Endothelial cell of umbilical vein (primary cell): ENCODE results near the gene TSC22D3. TPM values are rescaled to one million over a fixed set of nuclear protein-coding genes. Genes with fewer than 3 reads are reported as not detected.

Experiments used
- BruUV-seq: library from RNA; stranded (reverse); fragments of 400-500 nt; replicated peaks from 2 replicates; lab custom pipeline; 2021; lab: Mats Ljungman, UMichigan
- CTCF ChIA-PET: fragments of 300-600, 350-600 bp; sonication (Branson Sonifier 250); formaldehyde crosslinking; loops from one replicate; lab custom pipeline; 2021; ENCODE audit warnings: antibody characterized with exemption, inconsistent platforms; lab: Charles Lee
- POLR2A ChIA-PET: fragments of 300-600, 350-600 bp; sonication (Branson Sonifier 250); formaldehyde crosslinking; loops from one replicate; lab custom pipeline; 2021; ENCODE audit warnings: antibody characterized with exemption, inconsistent platforms; lab: Charles Lee
- DNase-seq: peaks from one replicate; pipeline ENCODE4 v3.0.0-alpha.2; 2011; ENCODE audit warnings: low read depth, low spot score
- FAIRE-seq: peaks from 2 replicates; lab custom pipeline; 2011; peaks lifted over from hg19 to GRCh38; lab: Jason Lieb, UNC
- H2AFZ ChIP-seq: 2 replicates; pipeline ENCODE4 v1.6.0; 2012; ENCODE audit warnings: low read depth, low read length, control low read depth, inconsistent platforms
- H3K27ac ChIP-seq: 2 replicates; pipeline ENCODE4 v1.5.1; 2011; ENCODE audit warnings: low read depth, mild to moderate bottlenecking, control low read depth, low read length, moderate library complexity; ENCODE audit not compliant: insufficient read depth
- H3K27me3 ChIP-seq, 2 experiments: 2 replicates each; pipeline versions ENCODE4 v1.6.0 to v1.6.1; 2011; ENCODE audit warnings: low read length in 2 of 2, mixed read lengths in 1 of 2; ENCODE audit not compliant: control insufficient read depth in 2 of 2, insufficient read depth in 2 of 2
- H3K36me3 ChIP-seq, 2 experiments: 2 replicates in 1 of 2; 3 replicates in 1 of 2; pipeline ENCODE4 v1.5.1; 2011; ENCODE audit warnings: low read length in 2 of 2, mild to moderate bottlenecking in 1 of 2, moderate library complexity in 1 of 2; ENCODE audit not compliant: control insufficient read depth in 2 of 2, insufficient read depth in 2 of 2; ENCODE audit errors: extremely low read depth in 1 of 2
- H3K4me1 ChIP-seq: 3 replicates; pipeline ENCODE4 v1.5.1; 2011; ENCODE audit warnings: mild to moderate bottlenecking, low read length; ENCODE audit not compliant: control insufficient read depth, insufficient read depth; ENCODE audit errors: extremely low read depth
- H3K4me2 ChIP-seq: 2 replicates; pipeline ENCODE4 v1.6.1; 2011; ENCODE audit warnings: low read length, control low read depth, mixed read lengths; ENCODE audit not compliant: insufficient read depth
- H3K4me3 ChIP-seq, 3 experiments: fragments of 200-600 bp in 1 of 3; sonication (generic), shearing (Covaris generic) in 1 of 3; replicated peaks in 1 of 3; 2 replicates each; pipeline ENCODE4 v1.5.1; 2011 to 2016; ENCODE audit warnings: control low read depth in 3 of 3, low read length in 3 of 3, mild to moderate bottlenecking in 2 of 3, inconsistent platforms in 1 of 3, low read depth in 1 of 3, moderate library complexity in 1 of 3; ENCODE audit not compliant: insufficient read depth in 1 of 3
- H3K79me2 ChIP-seq: 2 replicates; pipeline ENCODE4 v1.6.0; 2012; ENCODE audit warnings: low read length, inconsistent platforms; ENCODE audit not compliant: control insufficient read depth, insufficient read depth
- H3K9ac ChIP-seq: replicated peaks from 2 replicates; pipeline ENCODE3; 2011; ENCODE audit warnings: low read length, control low read depth; ENCODE audit not compliant: insufficient read depth; ENCODE audit errors: extremely low read depth
- H3K9me1 ChIP-seq: replicated peaks from 3 replicates; pipeline ENCODE4 v1.6.0; 2011; ENCODE audit warnings: mild to moderate bottlenecking, low read length; ENCODE audit not compliant: control insufficient read depth, insufficient read depth; ENCODE audit errors: extremely low read depth
- H3K9me3 ChIP-seq: replicated peaks from 2 replicates; pipeline ENCODE4 v1.5.1; 2012; ENCODE audit warnings: low read length, inconsistent platforms; ENCODE audit not compliant: control insufficient read depth, insufficient read depth
- H4K20me1 ChIP-seq: replicated peaks from 2 replicates; pipeline ENCODE3; 2011; ENCODE audit warnings: mild to moderate bottlenecking, low read length; ENCODE audit not compliant: control insufficient read depth, insufficient read depth; ENCODE audit errors: extremely low read depth
- CTCF ChIP-seq, 2 donors: IDR thresholded peaks; 1 replicate in 1 of 2; 2 replicates in 1 of 2; pipeline ENCODE4 v1.5.1; 2011; ENCODE audit warnings: low read length in 2 of 2, mild to moderate bottlenecking in 2 of 2, moderate library complexity in 2 of 2, control low read depth in 1 of 2, inconsistent platforms in 1 of 2, low read depth in 1 of 2; ENCODE audit not compliant: insufficient read depth in 1 of 2; ENCODE audit errors: extremely low read depth in 1 of 2
- EZH2 ChIP-seq: IDR thresholded peaks from 2 replicates; pipeline ENCODE4 v1.6.1; 2012; ENCODE audit warnings: borderline replicate concordance, low read depth, mild to moderate bottlenecking, moderate library complexity, low read length, inconsistent platforms; ENCODE audit not compliant: severe bottlenecking
- FOS ChIP-seq: IDR thresholded peaks from 2 replicates; pipeline ENCODE4 v1.6.1; 2011; ENCODE audit warnings: mild to moderate bottlenecking, low read length, moderate library complexity, borderline replicate concordance; ENCODE audit not compliant: insufficient read depth
- GATA2 ChIP-seq: IDR thresholded peaks from 2 replicates; pipeline ENCODE4 v1.7.0; 2011; ENCODE audit warnings: low read depth, mild to moderate bottlenecking, moderate library complexity, mixed read lengths, low read length; ENCODE audit not compliant: insufficient read length, insufficient read depth
- JUN ChIP-seq: IDR thresholded peaks from 2 replicates; pipeline ENCODE4 v1.6.1; 2011; ENCODE audit warnings: borderline replicate concordance, low read depth; ENCODE audit not compliant: insufficient read length, insufficient read depth
- MAX ChIP-seq: IDR thresholded peaks from 2 replicates; pipeline ENCODE4 v1.6.1; 2011; ENCODE audit not compliant: insufficient read depth, insufficient read length
- MYC ChIP-seq: IDR thresholded peaks from one replicate; pipeline ENCODE4 v1.6.1; 2011; ENCODE audit warnings: mild to moderate bottlenecking, low read depth, low read length
- POLR2A ChIP-seq: IDR thresholded peaks from 2 replicates; pipeline ENCODE4 v1.6.1; 2012; ENCODE audit warnings: low read depth, mild to moderate bottlenecking, control low read depth, low read length
- POLR2AphosphoS5 ChIP-seq: IDR thresholded peaks from 2 replicates; pipeline ENCODE4 v1.6.1; 2012; ENCODE audit warnings: low read depth, mild to moderate bottlenecking, control low read depth, low read length, moderate library complexity; ENCODE audit not compliant: insufficient read depth
- dilution Hi-C: fragments of 300-500 bp; cut with MboI; formaldehyde crosslinking; loops from one replicate; pipeline ENCODE4 v1.15.0; 2019; ENCODE audit warnings: low sequenced_read_pairs; ENCODE audit not compliant: extremely low pct_ligation_motif_present
- intact Hi-C: fragments of 100-400 bp; cut with micrococcal nuclease; formaldehyde crosslinking; loops from one replicate; pipeline ENCODE4 v1.10.0; 2022
- polyA plus RNA-seq, 4 experiments: library from polyadenylated mRNA; depleted of rRNA in 3 of 4; stranded (reverse) in 3 of 4; unstranded in 1 of 4; fragments of >200 nt; gene quantifications; 2 replicates each; pipeline versions ENCODE4 v1.2.1 to v1.2.3, GENCODE V29; 2011 to 2012; ENCODE audit warnings: missing spikeins in 1 of 4
- total RNA-seq: library from RNA; stranded (reverse); gene quantifications from 2 replicates; pipeline ENCODE4 v1.2.3, GENCODE V29; 2021

Gene TSC22D3
- total and polyA plus RNA-seq, 2 donors (not counting 3 experiments of a cell fraction or from before 2014, with no cell fraction given), result 21.1 to 37.4 TPM

GRCh38 chrX:107763647-107764046 is 11.9 kb downstream of the TSC22D3 start:
- no peaks in the 10 kb centered on the region for H3K9me3 ChIP-seq
- no peak overlapping the region for H3K4me3 ChIP-seq
- FAIRE-seq, result no peak
- no peak for TF ChIP-seq JUN
- no peak for TF ChIP-seq EZH2
- TF ChIP-seq MAX, result no peak
- TF ChIP-seq CTCF (IDR thresholded peaks at IDR 0.05; ENCODE audit: extremely low read depth in 1 of 2, insufficient read depth in 1 of 2, low read depth in 1 of 2, low read length in 2 of 2), result no peak
- no peak for TF ChIP-seq FOS
- TF ChIP-seq GATA2, result no peak
- TF ChIP-seq POLR2AphosphoS5, result no peak
- no peak for TF ChIP-seq MYC
- TF ChIP-seq POLR2A, result no peak
- ChIA-PET POLR2A (no interaction called here), CTCF (no interaction called here)
- H3K79me2 ChIP-seq, result no peaks in the 10 kb centered on the region
- intact Hi-C loops, result no loop called here
- H2AFZ ChIP-seq, result no peak overlapping the region
- H3K27ac ChIP-seq, result no peak overlapping the region
- no peak for DNase-seq
- H3K27me3 ChIP-seq, result no peaks in the 10 kb centered on the region
- BruUV-seq, result no TSS peak
- H4K20me1 ChIP-seq, result no peaks in the 10 kb centered on the region
- H3K9me1 ChIP-seq, result no peaks in the 10 kb centered on the region
- H3K9ac ChIP-seq, result no peak overlapping the region
- no peaks in the 10 kb centered on the region for H3K4me1 ChIP-seq
- dilution Hi-C loops, result no loop called here
- H3K36me3 ChIP-seq, result no peaks in the 10 kb centered on the region
- no peak overlapping the region for H3K4me2 ChIP-seq
